H9 (cell line): ENCODE data around the gene EPS8. TPM values are rescaled to one million over a fixed set of nuclear protein-coding genes. Genes with fewer than 3 reads are reported as not detected.

Experiments used
- DNase-seq: peaks from one replicate; pipeline ENCODE4 v3.0.0-alpha.2; 2017
- H2AFZ ChIP-seq: one replicate; pipeline ENCODE4 v1.6.1; 2013; ENCODE audit warnings: mild to moderate bottlenecking, low read length, control low read depth, moderate library complexity
- H2AK5ac ChIP-seq: 2 replicates; pipeline ENCODE4 v1.6.1; 2013; ENCODE audit warnings: low read length, control low read depth, mixed read lengths; ENCODE audit not compliant: insufficient read length
- H2BK120ac ChIP-seq: one replicate; pipeline ENCODE4 v1.6.1; 2013; ENCODE audit warnings: low read depth, mild to moderate bottlenecking, low read length, control low read depth, inconsistent platforms; ENCODE audit not compliant: poor library complexity, severe bottlenecking
- H2BK12ac ChIP-seq: 2 replicates; pipeline ENCODE4 v1.6.1; 2013; ENCODE audit warnings: low read length, control low read depth, mixed read lengths, low read depth; ENCODE audit not compliant: insufficient read length
- H2BK15ac ChIP-seq: 2 replicates; pipeline ENCODE4 v1.6.1; 2013; ENCODE audit warnings: low read depth, low read length, control low read depth
- H2BK20ac ChIP-seq: one replicate; pipeline ENCODE4 v1.6.1; 2013; ENCODE audit warnings: low read depth, mild to moderate bottlenecking, low read length, control low read depth, inconsistent platforms; ENCODE audit not compliant: poor library complexity, severe bottlenecking
- H2BK5ac ChIP-seq: 2 replicates; pipeline ENCODE4 v1.6.1; 2013; ENCODE audit warnings: low read length, control low read depth, mixed read lengths; ENCODE audit not compliant: insufficient read length
- H3K14ac ChIP-seq: 2 replicates; pipeline ENCODE4 v1.6.1; 2013; ENCODE audit warnings: low read length, control low read depth; ENCODE audit not compliant: insufficient read depth
- H3K18ac ChIP-seq: 2 replicates; pipeline ENCODE4 v1.6.1; 2013; ENCODE audit warnings: low read depth, mild to moderate bottlenecking, mixed read lengths, low read length, control low read depth; ENCODE audit not compliant: insufficient read length
- H3K23ac ChIP-seq: 2 replicates; pipeline ENCODE4 v1.6.1; 2013; ENCODE audit warnings: low read length, control low read depth, mixed read lengths, low read depth; ENCODE audit not compliant: insufficient read length
- H3K23me2 ChIP-seq: 2 replicates; pipeline ENCODE4 v1.6.1; 2013; ENCODE audit warnings: low read depth, mild to moderate bottlenecking, mixed read lengths, low read length, control low read depth; ENCODE audit not compliant: insufficient read length, poor library complexity, severe bottlenecking
- H3K27ac ChIP-seq: 2 replicates; pipeline ENCODE4 v1.5.1; 2013; ENCODE audit warnings: low read length, control low read depth, mixed read lengths, low read depth; ENCODE audit not compliant: insufficient read length
- H3K27me3 ChIP-seq: 2 replicates; pipeline ENCODE4 v1.6.1; 2013; ENCODE audit warnings: low read length, control low read depth, inconsistent platforms; ENCODE audit not compliant: insufficient read depth
- H3K4ac ChIP-seq: 2 replicates; pipeline ENCODE4 v1.6.1; 2013; ENCODE audit warnings: low read depth, mild to moderate bottlenecking, control low read depth, inconsistent platforms, low read length, moderate library complexity
- H3K4me1 ChIP-seq: 2 replicates; pipeline ENCODE4 v1.6.1; 2013; ENCODE audit warnings: low read length, control low read depth, inconsistent platforms; ENCODE audit not compliant: insufficient read depth
- H3K4me2 ChIP-seq: 2 replicates; pipeline ENCODE4 v1.6.1; 2013; ENCODE audit warnings: low read length, control low read depth, mixed read lengths; ENCODE audit not compliant: insufficient read length, insufficient read depth
- H3K56ac ChIP-seq: 2 replicates; pipeline ENCODE4 v1.6.1; 2013; ENCODE audit warnings: low read depth, mild to moderate bottlenecking, mixed read lengths, low read length, control low read depth; ENCODE audit not compliant: insufficient read length
- H3K79me1 ChIP-seq: 2 replicates; pipeline ENCODE4 v1.6.1; 2013; ENCODE audit warnings: low read depth, mild to moderate bottlenecking, moderate library complexity, low read length, control low read depth, inconsistent platforms; ENCODE audit not compliant: insufficient read depth, poor library complexity, severe bottlenecking
- H3K79me2 ChIP-seq: 2 replicates; pipeline ENCODE4 v1.6.1; 2013; ENCODE audit warnings: low read length, control low read depth, inconsistent platforms; ENCODE audit not compliant: insufficient read depth
- H3K9ac ChIP-seq: 2 replicates; pipeline ENCODE4 v1.6.1; 2013; ENCODE audit warnings: low read length, control low read depth, mixed read lengths; ENCODE audit not compliant: insufficient read length; ENCODE audit errors: extremely low read depth
- H3K9me3 ChIP-seq: one replicate; pipeline ENCODE4 v1.6.1; 2013; ENCODE audit warnings: low read depth, low read length, inconsistent platforms; ENCODE audit not compliant: control insufficient read depth
- H3T11ph ChIP-seq: one replicate; pipeline ENCODE4 v1.6.1; 2013; ENCODE audit warnings: mild to moderate bottlenecking, low read length, control low read depth, inconsistent platforms
- H4K20me1 ChIP-seq: one replicate; pipeline ENCODE4 v1.6.1; 2013; ENCODE audit not compliant: control insufficient read depth, insufficient read length, insufficient read depth
- H4K5ac ChIP-seq: 2 replicates; pipeline ENCODE4 v1.6.1; 2013; ENCODE audit warnings: low read depth, mild to moderate bottlenecking, mixed read lengths, low read length, control low read depth; ENCODE audit not compliant: insufficient read length
- H4K8ac ChIP-seq: replicated peaks from 2 replicates; pipeline ENCODE4 v1.6.1; 2013; ENCODE audit warnings: low read length, control low read depth, mixed read lengths, low read depth; ENCODE audit not compliant: insufficient read length
- H4K91ac ChIP-seq: 2 replicates; pipeline ENCODE4 v1.6.1; 2013; ENCODE audit warnings: low read depth, mild to moderate bottlenecking, moderate library complexity, mixed read lengths, low read length, control low read depth; ENCODE audit not compliant: insufficient read length
- H3K27ac Mint-ChIP-seq, 3 experiments: 2 replicates in 2 of 3; 3 replicates in 1 of 3; pipeline ENCODE4 v1.8.0; 2020 to 2021; ENCODE audit warnings: mixed read lengths in 3 of 3, mild to moderate bottlenecking in 1 of 3, moderate library complexity in 1 of 3
- H3K27me3 Mint-ChIP-seq: 2 replicates; pipeline ENCODE4 v1.8.0; 2021; ENCODE audit warnings: low read depth, mild to moderate bottlenecking, moderate library complexity, mixed read lengths
- H3K36me3 Mint-ChIP-seq, 3 experiments: 2 replicates in 2 of 3; 3 replicates in 1 of 3; pipeline ENCODE4 v1.8.0; 2020 to 2021; ENCODE audit warnings: low read depth in 3 of 3, mixed read lengths in 3 of 3; ENCODE audit not compliant: insufficient read depth in 1 of 3
- H3K4me1 Mint-ChIP-seq, 2 experiments: 2 replicates each; pipeline ENCODE4 v1.8.0; 2020; ENCODE audit warnings: mixed read lengths in 2 of 2
- H3K4me3 Mint-ChIP-seq, 2 experiments: 2 replicates in 1 of 2; 3 replicates in 1 of 2; pipeline ENCODE4 v1.8.0; 2020 to 2021; ENCODE audit warnings: mild to moderate bottlenecking in 2 of 2, mixed read lengths in 2 of 2, moderate library complexity in 1 of 2
- H3K9me3 Mint-ChIP-seq, 2 experiments: 2 replicates in 1 of 2; 3 replicates in 1 of 2; pipeline ENCODE4 v1.8.0; 2020; ENCODE audit warnings: mild to moderate bottlenecking in 2 of 2, mixed read lengths in 2 of 2, moderate library complexity in 1 of 2
- CTCF ChIP-seq: fragments of 200-600 bp; sonication (generic); conservative IDR thresholded peaks from 3 replicates; pipeline ENCODE4 v1.8.0; 2021; ENCODE audit warnings: antibody characterized with exemption, mild to moderate bottlenecking
- WGBS: extraction: QIAGEN DNeasy Blood & Tissue Kit; methylation state at CpG from one replicate; pipeline ENCODE4 v1.1.7; 2013; ENCODE audit warnings: missing lambda C conversion rate, low lambda C conversion rate, mixed read lengths; ENCODE audit not compliant: insufficient read length; ENCODE audit errors: extremely low coverage; 5-methylcytosine and 5-hydroxymethylcytosine counted together
- total RNA-seq: library from RNA; stranded (reverse); gene quantifications from 2 replicates; pipeline ENCODE4 v1.2.1, GENCODE V29; 2021

The EPS8 gene
- total RNA-seq, 1 experiment from 2014 or later = 2.2 TPM

GRCh38 chr12:15670756-15671155, 118.4 kb downstream of the EPS8 start:
- no peak overlapping the region for H4K8ac ChIP-seq
- no peak overlapping the region for H3T11ph ChIP-seq
- H3K79me1 ChIP-seq = no peaks in the 10 kb centered on the region
- no peak overlapping the region for H4K91ac ChIP-seq
- H3K4me1 Mint-ChIP-seq = no peaks in the 10 kb centered on the region
- H3K9me3 Mint-ChIP-seq = no peaks in the 10 kb centered on the region
- no peaks in the 10 kb centered on the region for H3K4me1 ChIP-seq
- no peak overlapping the region for H2BK15ac ChIP-seq
- H3K27me3 ChIP-seq = no peaks in the 10 kb centered on the region
- H3K18ac ChIP-seq = no peak overlapping the region
- no peak overlapping the region for H2BK120ac ChIP-seq
- H3K56ac ChIP-seq = no peak overlapping the region
- no peak overlapping the region for H2BK20ac ChIP-seq
- no peak overlapping the region for H2AFZ ChIP-seq
- H4K5ac ChIP-seq = no peak overlapping the region
- H3K36me3 Mint-ChIP-seq = no peaks in the 10 kb centered on the region
- H2BK5ac ChIP-seq = no peak overlapping the region
- H3K27ac ChIP-seq = no peak overlapping the region
- H2BK12ac ChIP-seq = no peak overlapping the region
- H2AK5ac ChIP-seq = no peak overlapping the region
- H4K20me1 ChIP-seq = no peaks in the 10 kb centered on the region
- no CpG with 5 or more reads among the region's 3 CpGs for WGBS
- H3K9ac ChIP-seq = no peak overlapping the region
- H3K4me3 Mint-ChIP-seq = no peak overlapping the region
- no peaks in the 10 kb centered on the region for H3K9me3 ChIP-seq
- no peaks in the 10 kb centered on the region for H3K23me2 ChIP-seq
- no peaks in the 10 kb centered on the region for H3K79me2 ChIP-seq
- H3K23ac ChIP-seq = no peak overlapping the region
- H3K4me2 ChIP-seq = no peak overlapping the region
- TF ChIP-seq CTCF = no peak
- no peak overlapping the region for H3K4ac ChIP-seq
- no peaks in the 10 kb centered on the region for H3K27me3 Mint-ChIP-seq
- no peak for DNase-seq
- H3K27ac Mint-ChIP-seq = no peak overlapping the region
- no peak overlapping the region for H3K14ac ChIP-seq
